Esophagus muscularis mucosa (tissue), 4 donors: Measurements from ENCODE around the gene TNPO3. TPM values are rescaled to one million over a fixed set of nuclear protein-coding genes. Genes with fewer than 3 reads are reported as not detected.

Experiments used
- DNase-seq: peaks from one replicate; pipeline ENCODE4 v3.0.0-alpha.2; 2017; ENCODE audit errors: extremely low spot score
- H3K27ac ChIP-seq, 4 donors: fragments of 200-600 bp; sonication (generic); replicated peaks in 1 of 4; 1 replicate in 3 of 4; 2 replicates in 1 of 4; pipeline ENCODE4 v1.5.1; 2016 to 2019; ENCODE audit warnings: mild to moderate bottlenecking in 1 of 4
- H3K27me3 ChIP-seq, 4 donors: fragments of 200-600 bp; sonication (generic); one replicate each; pipeline versions ENCODE4 v1.5.1 to v1.6.0; 2016 to 2019
- H3K36me3 ChIP-seq, 4 donors: fragments of 200-600 bp; sonication (generic); one replicate each; pipeline ENCODE4 v1.5.1; 2016 to 2019
- H3K4me1 ChIP-seq, 4 donors: fragments of 200-600 bp; sonication (generic); one replicate each; pipeline ENCODE4 v1.5.1; 2016 to 2019
- H3K4me3 ChIP-seq, 4 donors: fragments of 200-600 bp; sonication (generic); 1 replicate in 2 of 4; 2 replicates in 2 of 4; pipeline ENCODE4 v1.5.1; 2016 to 2019; ENCODE audit warnings: mild to moderate bottlenecking in 4 of 4, moderate library complexity in 1 of 4
- H3K9me3 ChIP-seq, 4 donors: fragments of 200-600 bp; sonication (generic); 1 replicate in 3 of 4; 2 replicates in 1 of 4; pipeline ENCODE4 v1.5.1; 2016 to 2019
- CTCF ChIP-seq, 3 experiments: fragments of 200-600 bp in 2 of 3; fragments of 450-650 bp in 1 of 3; sonication (generic) in 2 of 3; IDR thresholded peaks; one replicate each; pipeline ENCODE4 v1.5.1; 2017 to 2019; ENCODE audit warnings: antibody characterized with exemption in 3 of 3, mild to moderate bottlenecking in 2 of 3, moderate library complexity in 1 of 3
- EP300 ChIP-seq: sonication (generic); formaldehyde crosslinking; IDR thresholded peaks from one replicate; pipeline ENCODE4 v1.6.1; 2017; ENCODE audit warnings: antibody characterized with exemption
- POLR2A ChIP-seq: fragments of 450-650 bp; IDR thresholded peaks from one replicate; pipeline ENCODE4 v1.6.1; 2017; ENCODE audit warnings: antibody characterized with exemption, moderate library complexity, mild to moderate bottlenecking, low read depth
- POLR2AphosphoS5 ChIP-seq, 2 donors: sonication (generic); formaldehyde crosslinking; IDR thresholded peaks; one replicate each; pipeline ENCODE4 v1.6.1; 2017; ENCODE audit warnings: antibody characterized with exemption in 2 of 2
- WGBS: methylation state at CpG from one replicate; pipeline ENCODE4 v1.1.5; 2018; 5-methylcytosine and 5-hydroxymethylcytosine counted together
- intact Hi-C: fragments of 100-400 bp; cut with DNase I; formaldehyde crosslinking; loops from one replicate; pipeline ENCODE4 v1.15.1; 2023
- total RNA-seq, 4 donors: library from RNA; depleted of rRNA; stranded (reverse); fragments of >200 nt; gene quantifications; one replicate each; pipeline versions ENCODE4 v1.1.0 to v1.2.1, GENCODE V29; 2016

Gene TNPO3
- total RNA-seq, 4 donors from 2014 or later = 35.7 to 46.2 (median 38.1) TPM

- no peak overlapping the region for H3K4me3 ChIP-seq
- no peak for DNase-seq
- no peaks in the 10 kb centered on the region for H3K36me3 ChIP-seq
- no peak for TF ChIP-seq CTCF (IDR thresholded peaks at IDR 0.05)
- no peak for TF ChIP-seq POLR2AphosphoS5 (IDR thresholded peaks at IDR 0.05)
- TF ChIP-seq POLR2A = no peak
- 64% methylated on average over 14 of the region's 14 CpGs for WGBS
- H3K4me1 ChIP-seq = peaks cover 11 to 26% (median 20%) of the 10 kb centered on the region in 4 donors
- H3K27me3 ChIP-seq = peaks cover 0 to 84% (median 13%) of the 10 kb centered on the region in 4 donors
- no peaks in the 10 kb centered on the region for H3K9me3 ChIP-seq
- intact Hi-C loops = no loop called here
- H3K27ac ChIP-seq = peak overlapping the region in 2 of 4 donors; percentile 22 to 31
Measured at GRCh38 chr7:128934361-128935341, 120.3 kb downstream of the TNPO3 start.

DNA sequence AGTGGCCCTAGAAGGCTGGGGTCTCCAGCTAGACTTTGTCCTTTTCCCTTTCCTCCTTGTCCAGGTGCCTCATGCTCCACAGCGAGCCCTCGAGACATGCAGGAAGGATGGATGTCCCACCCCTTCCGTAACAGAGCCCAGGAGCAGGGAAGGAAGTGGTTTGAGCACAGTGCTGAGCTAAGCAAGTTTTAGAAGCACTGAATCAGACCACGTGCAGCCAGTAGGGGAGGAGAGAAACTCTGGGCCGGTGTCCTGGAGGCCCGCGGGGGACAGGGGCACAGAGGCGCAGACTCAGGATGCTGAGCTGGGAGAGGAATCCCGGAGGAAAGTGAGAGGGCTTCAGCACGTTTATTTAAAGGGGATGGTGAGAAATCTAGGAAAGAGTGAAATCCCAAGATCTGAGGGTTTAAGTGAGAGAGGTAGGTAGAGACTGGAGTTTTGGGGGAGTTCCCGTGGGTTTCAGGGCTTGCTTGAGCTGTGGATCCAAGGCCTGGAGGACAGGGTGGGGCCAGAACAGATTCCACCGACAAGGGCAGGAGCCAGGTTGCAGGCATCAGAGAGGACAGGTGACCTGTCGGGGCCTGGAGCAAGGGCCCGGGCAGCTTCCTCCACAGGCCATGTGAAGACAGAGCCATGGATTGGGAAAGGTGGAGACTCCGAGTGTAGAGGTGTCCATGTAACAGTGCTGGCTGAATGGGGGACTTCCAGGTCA is 121.6 kb downstream of the TNPO3 start:
- no peak for TF ChIP-seq EP300
- TF ChIP-seq POLR2AphosphoS5 (IDR thresholded peaks at IDR 0.05) = peak in 1 of 2 donors; percentile 11
- no peak for TF ChIP-seq POLR2A
- no peak for TF ChIP-seq CTCF (IDR thresholded peaks at IDR 0.05)
- no peak overlapping the region for H3K4me3 ChIP-seq
- WGBS = 83% methylated on average over 14 of the region's 15 CpGs
- no peak overlapping the region for H3K27ac ChIP-seq
- H3K36me3 ChIP-seq = no peaks in the 10 kb centered on the region
- peaks cover 4 to 16% (median 12%) of the 10 kb centered on the region in 4 donors for H3K4me1 ChIP-seq
- DNase-seq = no peak
- intact Hi-C loops = no loop called here
- no peaks in the 10 kb centered on the region for H3K9me3 ChIP-seq
- peaks cover 0 to 84% (median 13%) of the 10 kb centered on the region in 4 donors for H3K27me3 ChIP-seq

GRCh38 chr7:128932862-128933179 is 122.1 kb downstream of the TNPO3 start:
- TF ChIP-seq POLR2A (no peak), EP300 (no peak), POLR2AphosphoS5 (IDR thresholded peaks at IDR 0.05) (no peak)
- Histone ChIP-seq H3K4me1 (peaks cover 0 to 11% (median 7%) of the 10 kb centered on the region in 4 donors), H3K9me3 (no peaks in the 10 kb centered on the region), H3K27me3 (peaks cover 0 to 84% (median 9%) of the 10 kb centered on the region in 4 donors), H3K27ac (no peak overlapping the region), H3K36me3 (no peaks in the 10 kb centered on the region), H3K4me3 (no peak overlapping the region)
- 79% methylated on average over 4 of the region's 4 CpGs for WGBS
- intact Hi-C loops = no loop called here
- DNase-seq = no peak

DNA sequence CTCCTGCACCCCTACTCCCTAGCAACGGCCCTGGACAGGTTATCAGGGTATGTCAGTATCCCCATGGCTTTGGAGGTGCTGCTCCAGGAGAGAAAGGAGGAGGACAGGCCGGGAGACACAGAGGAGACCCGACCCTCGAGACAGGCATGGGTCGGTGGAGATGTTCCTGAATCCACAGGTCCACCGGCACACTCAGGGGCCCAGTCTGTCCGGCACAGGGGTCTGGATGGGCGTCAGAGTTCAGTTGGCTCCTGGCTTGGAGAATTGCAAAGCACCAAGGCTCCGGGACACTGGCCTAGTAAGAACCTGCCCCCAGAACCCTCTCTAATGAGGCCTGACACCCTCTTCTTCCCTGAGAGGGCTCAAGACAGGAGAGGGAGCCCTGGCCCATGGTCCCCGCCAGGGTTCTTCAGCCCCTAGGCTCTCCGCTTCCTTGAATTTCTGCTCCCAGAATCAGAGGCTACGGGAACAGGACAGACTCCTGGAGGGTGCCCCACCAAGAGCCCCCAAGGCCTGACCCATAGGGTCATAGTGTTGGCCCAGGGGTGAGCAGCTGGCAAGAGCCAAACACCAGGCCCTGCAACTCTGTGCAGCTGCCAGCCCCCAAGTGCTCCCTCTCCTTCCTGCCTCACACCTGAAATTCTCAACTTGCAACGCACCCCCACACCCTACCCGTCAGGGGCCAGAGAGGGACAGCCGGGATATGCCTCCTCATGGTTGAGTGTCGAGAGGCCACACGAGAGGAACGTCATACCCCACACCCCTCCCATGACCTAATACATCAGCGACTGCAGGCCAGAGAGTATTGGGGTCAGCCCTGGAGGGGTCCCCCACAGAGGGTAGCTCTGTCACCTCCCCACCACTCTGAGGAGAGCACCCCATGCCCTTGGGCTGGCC is 122.7 kb downstream of the TNPO3 start:
- no peak for TF ChIP-seq CTCF (IDR thresholded peaks at IDR 0.05)
- TF ChIP-seq EP300 = no peak
- no peak for TF ChIP-seq POLR2AphosphoS5 (IDR thresholded peaks at IDR 0.05)
- no peak for TF ChIP-seq POLR2A
- Histone ChIP-seq H3K27ac (no peak overlapping the region), H3K4me1 (peaks cover 0 to 5% (median under 1%) of the 10 kb centered on the region in 4 donors), H3K4me3 (no peak overlapping the region), H3K36me3 (no peaks in the 10 kb centered on the region), H3K9me3 (no peaks in the 10 kb centered on the region), H3K27me3 (peaks cover 0 to 84% (median 4%) of the 10 kb centered on the region in 4 donors)
- intact Hi-C loops = no loop called here
- DNase-seq = no peak
- 87% methylated on average over 18 of the region's 19 CpGs for WGBS
